Activated CD4-positive, alpha-beta memory T cell treated with anti-CD3 and anti-CD28 coated beads, Interleukin-2, amount 10 ng/mL, durations not matched to agents 7 days and 5 days (primary cell): ENCODE results near the gene POR. TPM values are rescaled to one million over a fixed set of nuclear protein-coding genes. Genes with fewer than 3 reads are reported as not detected.
A peak's percentile ranks its signal among the peaks of the same experiment; 100 is the strongest.

Experiments used
- CTCF ChIA-PET: fragments of 350-600 bp; sonication (Branson Sonifier 250); formaldehyde crosslinking; loops from one replicate; lab custom pipeline; 2021; ENCODE audit warnings: antibody characterized with exemption, inconsistent platforms; lab: Charles Lee
- POLR2A ChIA-PET: fragments of 350-600 bp; sonication (Branson Sonifier 250); formaldehyde crosslinking; loops from one replicate; lab custom pipeline; 2021; ENCODE audit warnings: antibody characterized with exemption; lab: Charles Lee
- DNase-seq: peaks from one replicate; pipeline ENCODE4 v3.0.0-alpha.2; 2020
- H3K27ac Mint-ChIP-seq: one replicate; pipeline ENCODE4 v1.8.0; 2021; ENCODE audit warnings: mild to moderate bottlenecking, mixed read lengths
- H3K27me3 Mint-ChIP-seq: one replicate; pipeline ENCODE4 v1.8.0; 2021; ENCODE audit warnings: mixed read lengths
- H3K36me3 Mint-ChIP-seq: one replicate; pipeline ENCODE4 v1.8.0; 2021; ENCODE audit warnings: low read depth, mixed read lengths
- H3K4me1 Mint-ChIP-seq: one replicate; pipeline ENCODE4 v1.8.0; 2021; ENCODE audit warnings: mixed read lengths
- H3K4me3 Mint-ChIP-seq: one replicate; pipeline ENCODE4 v1.8.0; 2021; ENCODE audit warnings: mild to moderate bottlenecking, mixed read lengths
- H3K9me3 Mint-ChIP-seq: one replicate; pipeline ENCODE4 v1.8.0; 2021; ENCODE audit warnings: mixed read lengths
- total RNA-seq, 2 experiments: library from RNA; stranded (reverse); gene quantifications; one replicate each; pipeline ENCODE4 v1.2.3, GENCODE V29; 2021

Gene POR
- total RNA-seq, 2 experiments from 2014 or later = 34.0 to 45.3 TPM

DNA sequence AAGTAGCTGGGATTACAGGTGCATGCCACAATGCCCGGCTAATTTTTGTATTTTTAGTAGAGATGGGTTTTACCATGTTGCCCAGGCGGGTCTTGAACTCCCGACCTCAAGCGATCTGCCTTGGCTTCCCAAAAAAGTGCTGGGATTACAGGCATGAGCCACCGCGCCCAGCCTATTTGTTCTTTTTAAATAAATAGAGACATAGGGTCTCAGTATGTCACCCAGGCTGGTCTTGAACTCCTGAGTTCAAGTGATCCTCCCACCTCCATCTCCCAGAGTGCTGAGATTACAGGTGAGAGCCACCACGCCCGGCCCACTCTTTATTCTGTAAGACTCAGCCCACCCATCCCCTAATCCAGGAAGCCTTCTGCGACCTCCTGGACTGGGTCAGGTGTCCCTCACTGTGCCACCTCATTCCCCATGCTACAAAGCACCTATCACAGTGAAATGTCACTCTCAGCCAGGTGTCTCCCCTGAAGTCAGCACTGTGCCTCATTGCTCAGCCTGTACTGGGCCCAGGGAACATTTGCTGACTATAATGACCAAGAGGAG, 76.7 kb downstream of the POR start:
- H3K4me3 Mint-ChIP-seq = no peak overlapping the region
- no peak for DNase-seq

DNA sequence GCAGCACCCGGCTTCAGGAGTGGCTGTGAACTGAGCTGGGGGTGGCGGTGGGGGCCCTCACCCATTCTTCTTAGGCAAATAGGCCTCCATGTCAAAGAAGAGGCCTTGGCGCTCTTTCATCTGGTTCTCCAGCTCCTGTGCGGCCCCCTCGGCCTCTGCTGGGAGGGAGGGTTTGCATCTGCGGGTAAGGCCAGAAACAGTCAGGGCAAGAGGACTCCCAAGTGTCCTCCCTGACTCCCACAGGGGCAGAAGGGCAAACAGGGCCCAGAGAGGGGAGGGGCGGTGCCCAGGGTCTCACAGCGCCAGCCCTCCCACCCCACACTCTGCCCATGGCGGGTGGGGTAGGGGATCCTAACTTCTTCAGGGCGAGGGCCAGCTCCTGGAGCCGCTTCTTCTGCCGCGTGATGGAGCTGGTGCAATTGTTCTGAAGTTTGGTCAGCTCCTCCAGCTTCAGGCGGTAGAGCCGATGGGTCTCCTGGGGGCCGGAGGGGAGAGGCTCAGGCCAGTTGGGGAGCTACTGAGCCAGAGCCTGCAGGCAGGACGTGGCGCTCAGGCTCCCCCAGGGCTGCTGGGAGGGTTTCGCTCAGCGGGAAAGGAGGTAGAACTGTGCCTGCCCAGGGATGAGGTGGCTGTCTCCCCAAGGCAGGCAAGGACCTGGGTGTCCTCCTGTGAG, 77.3 kb downstream of the POR start:
- H3K27ac Mint-ChIP-seq = no peak overlapping the region
- H3K36me3 Mint-ChIP-seq = peaks cover 20% of the 10 kb centered on the region
- H3K4me3 Mint-ChIP-seq = no peak overlapping the region
- no peak for DNase-seq
- CTCF ChIA-PET = interaction anchor here (0.6 to 1.5 kb wide), 2 partner anchors 27 to 300 kb away, joined by 4 read pairs; no protein-coding TSS in a partner anchor
- no peaks in the 10 kb centered on the region for H3K27me3 Mint-ChIP-seq
- no peaks in the 10 kb centered on the region for H3K9me3 Mint-ChIP-seq
- POLR2A ChIA-PET = interaction anchor here (1.3 to 1.6 kb wide), 3 partner anchors 16 to 56 kb away, joined by 4 to 6 read pairs (median 5); partner anchors contain the start of genes MDH2 and STYXL1
- H3K4me1 Mint-ChIP-seq = peaks cover 33% of the 10 kb centered on the region

More for the DNA sequence above, 76.7 kb downstream of the POR start:
- Mint-ChIP-seq H3K4me1 (peaks cover 27% of the 10 kb centered on the region), H3K27ac (no peak overlapping the region), H3K27me3 (no peaks in the 10 kb centered on the region), H3K36me3 (peaks cover 22% of the 10 kb centered on the region), H3K9me3 (no peaks in the 10 kb centered on the region)
- POLR2A ChIA-PET = interaction anchor here (1.3 to 1.8 kb wide), 4 partner anchors 17 to 77 kb away, joined by 4 to 6 read pairs (median 5); partner anchors contain the start of genes MDH2, POR and STYXL1
- CTCF ChIA-PET = interaction anchor here (0.6 kb wide), 1 partner anchor 300 kb away, joined by 4 read pairs; no protein-coding TSS in a partner anchor

GRCh38 chr7:75993689-75994387, 78.9 kb downstream of the POR start:
- CTCF ChIA-PET = interaction anchor here (0.5 to 1.5 kb wide), 3 partner anchors 26 to 218 kb away, joined by 3 to 5 read pairs (median 4); no protein-coding TSS in a partner anchor
- POLR2A ChIA-PET = interaction anchor here (0.7 to 2.3 kb wide), 2 partner anchors 9 to 54 kb away, joined by 3 to 12 read pairs; partner anchors contain the start of genes MDH2 and STYXL1
- no peak for DNase-seq

GRCh38 chr7:75994388-75995051, 79.6 kb downstream of the POR start, which contains the start of gene TMEM120A:
TSS of gene TMEM120A (minus strand) at chr7:75994595. CDS start at chr7:75994570, 25 bp downstream.
- peaks cover 32% of the 10 kb centered on the region for H3K36me3 Mint-ChIP-seq
- peaks cover 46% of the 10 kb centered on the region for H3K4me1 Mint-ChIP-seq
- ChIA-PET CTCF (interaction anchor here (0.5 kb wide), 1 partner anchor 37 kb away, joined by 5 read pairs; no protein-coding TSS in a partner anchor), POLR2A (interaction anchor here (0.7 to 2.3 kb wide), 3 partner anchors 9 to 54 kb away, joined by 3 to 12 read pairs (median 3); partner anchors contain the start of genes MDH2 and STYXL1)
- peak; percentile 95 for DNase-seq
- H3K4me3 Mint-ChIP-seq = peak within 1 kb of the TSS; percentile 69
- no peaks in the 10 kb centered on the region for H3K27me3 Mint-ChIP-seq
- H3K9me3 Mint-ChIP-seq = no peaks in the 10 kb centered on the region
- H3K27ac Mint-ChIP-seq = no peak within 1 kb of the TSS

More at GRCh38 chr7:75993689-75994387, 78.9 kb downstream of the POR start:
- peak overlapping the region; percentile 69 for H3K4me3 Mint-ChIP-seq
- H3K36me3 Mint-ChIP-seq = peaks cover 29% of the 10 kb centered on the region
- no peaks in the 10 kb centered on the region for H3K9me3 Mint-ChIP-seq
- H3K27ac Mint-ChIP-seq = no peak overlapping the region
- no peaks in the 10 kb centered on the region for H3K27me3 Mint-ChIP-seq
- peaks cover 43% of the 10 kb centered on the region for H3K4me1 Mint-ChIP-seq

DNA sequence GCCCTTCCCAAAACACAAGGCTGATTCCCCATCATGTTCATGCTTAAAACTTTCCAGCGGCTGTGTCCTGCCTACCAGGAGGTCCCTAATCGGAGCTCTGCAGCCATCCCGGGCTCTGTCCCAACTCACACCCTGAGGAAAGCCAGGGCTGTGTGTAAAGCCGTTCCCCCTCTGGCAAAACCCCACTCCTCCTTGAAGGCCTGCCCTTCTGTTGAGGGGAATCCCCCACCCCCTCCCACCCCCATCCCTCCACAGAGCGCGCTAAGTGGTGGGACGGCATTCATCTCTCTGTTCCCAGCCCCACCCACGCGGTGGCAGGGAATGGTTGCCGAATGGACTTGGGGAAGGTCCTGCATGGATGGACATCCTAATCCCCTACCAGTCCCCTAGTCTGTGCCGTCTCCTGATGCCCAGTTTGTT, 80.1 kb downstream of the POR start:
- ChIA-PET CTCF (no interaction called here), POLR2A (interaction anchor here (0.8 to 2.3 kb wide), 2 partner anchors 13 to 53 kb away, joined by 3 to 12 read pairs; partner anchors contain the start of genes MDH2 and STYXL1)
- Mint-ChIP-seq H3K27me3 (no peaks in the 10 kb centered on the region), H3K36me3 (peaks cover 32% of the 10 kb centered on the region), H3K27ac (no peak overlapping the region), H3K4me3 (peak overlapping the region; percentile 69), H3K4me1 (peaks cover 44% of the 10 kb centered on the region), H3K9me3 (no peaks in the 10 kb centered on the region)
- no peak for DNase-seq

DNA sequence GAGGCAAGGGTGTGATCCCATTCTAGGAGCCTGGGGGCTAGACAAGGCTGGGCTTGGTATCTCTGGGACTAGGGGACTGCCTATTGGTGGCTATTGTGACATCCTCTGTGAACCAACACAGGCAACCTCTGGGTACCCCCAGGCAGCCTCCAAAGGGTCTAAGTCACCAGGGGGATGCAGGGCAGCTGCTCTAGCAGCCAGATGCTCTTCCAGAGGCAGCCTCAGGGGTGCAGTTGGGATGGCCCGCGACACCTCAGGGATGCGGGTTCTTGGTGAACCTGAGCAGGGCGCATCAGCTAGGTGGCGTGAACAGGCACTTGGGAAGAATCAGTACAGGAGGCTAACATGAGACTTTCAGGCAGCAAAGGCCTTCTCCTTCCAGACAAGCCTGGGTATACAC, 81.0 kb downstream of the POR start:
- ChIA-PET CTCF (interaction anchor here (2.0 kb wide), 1 partner anchor 24 kb away, joined by 8 read pairs; no protein-coding TSS in a partner anchor), POLR2A (interaction anchor here (2.3 kb wide), 1 partner anchor 52 kb away, joined by 12 read pairs; the partner anchor contains the start of genes MDH2 and STYXL1)
- Mint-ChIP-seq H3K27ac (no peak overlapping the region), H3K4me1 (peaks cover 41% of the 10 kb centered on the region), H3K9me3 (no peaks in the 10 kb centered on the region), H3K36me3 (peaks cover 40% of the 10 kb centered on the region), H3K4me3 (no peak overlapping the region), H3K27me3 (no peaks in the 10 kb centered on the region)
- DNase-seq = no peak

DNA sequence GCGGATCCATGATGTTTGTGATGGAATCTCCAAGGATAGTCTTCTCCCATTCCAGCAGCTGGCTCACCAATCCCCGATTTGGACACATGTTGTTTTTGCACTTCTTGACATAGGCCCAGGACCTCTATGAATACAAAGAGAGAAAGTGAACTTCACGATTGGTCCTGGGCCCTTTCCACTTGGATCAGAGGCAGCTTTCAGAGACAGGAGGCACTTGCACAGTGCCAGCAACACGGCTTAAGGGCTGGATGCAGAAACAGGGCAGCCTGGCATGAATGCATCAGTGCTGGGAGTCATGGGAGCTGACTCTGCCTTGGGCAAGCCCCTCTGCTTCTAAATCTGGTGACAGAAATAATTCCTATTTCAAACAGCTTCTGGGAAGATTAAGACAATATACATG, 81.5 kb downstream of the POR start:
- no peak for DNase-seq
- no peak overlapping the region for H3K4me3 Mint-ChIP-seq
- H3K9me3 Mint-ChIP-seq = no peaks in the 10 kb centered on the region
- peaks cover 43% of the 10 kb centered on the region for H3K36me3 Mint-ChIP-seq
- POLR2A ChIA-PET = interaction anchor here (1.3 kb wide), 1 partner anchor 76 kb away, joined by 3 read pairs; no protein-coding TSS in a partner anchor
- H3K4me1 Mint-ChIP-seq = peaks cover 41% of the 10 kb centered on the region
- H3K27me3 Mint-ChIP-seq = no peaks in the 10 kb centered on the region
- CTCF ChIA-PET = interaction anchor here (2.0 kb wide), 1 partner anchor 23 kb away, joined by 8 read pairs; no protein-coding TSS in a partner anchor
- H3K27ac Mint-ChIP-seq = no peak overlapping the region

- DNase-seq = no peak
- Mint-ChIP-seq H3K4me1 (peaks cover 40% of the 10 kb centered on the region), H3K27ac (no peak overlapping the region), H3K27me3 (no peaks in the 10 kb centered on the region), H3K36me3 (peaks cover 50% of the 10 kb centered on the region), H3K4me3 (no peak overlapping the region), H3K9me3 (no peaks in the 10 kb centered on the region)
- ChIA-PET POLR2A (interaction anchor here (1.3 kb wide), 1 partner anchor 11 kb away, joined by 3 read pairs; no protein-coding TSS in a partner anchor), CTCF (no interaction called here)
These were observed 83.1 kb downstream of the POR start for GRCh38 chr7:75998038-75998437.

DNA sequence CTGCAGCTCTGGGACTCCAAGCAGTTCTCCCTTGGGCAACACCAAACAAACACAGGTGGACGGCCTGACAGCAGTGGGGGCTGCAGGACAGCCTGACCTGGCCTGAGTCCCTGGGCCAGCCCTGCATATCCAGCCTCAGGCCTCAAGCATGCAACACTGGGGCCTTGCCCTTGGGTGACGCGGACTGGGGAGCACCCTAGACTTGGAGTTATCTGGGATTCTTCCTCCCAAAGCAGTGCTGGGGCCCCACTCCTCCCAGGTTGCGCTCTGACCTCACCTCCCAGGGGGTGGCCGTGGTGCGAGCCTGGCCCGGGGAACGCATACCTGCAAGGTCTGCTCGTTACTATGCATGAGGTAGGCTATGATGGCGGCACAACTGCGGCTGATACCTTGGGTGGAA, 85.6 kb downstream of the POR start:
- H3K36me3 Mint-ChIP-seq = peaks cover 60% of the 10 kb centered on the region
- no peak for DNase-seq
- H3K4me1 Mint-ChIP-seq = peaks cover 29% of the 10 kb centered on the region
- no peak overlapping the region for H3K27ac Mint-ChIP-seq
- POLR2A ChIA-PET = no interaction called here
- H3K4me3 Mint-ChIP-seq = no peak overlapping the region
- CTCF ChIA-PET = no interaction called here
- H3K27me3 Mint-ChIP-seq = no peaks in the 10 kb centered on the region
- H3K9me3 Mint-ChIP-seq = no peaks in the 10 kb centered on the region

- Mint-ChIP-seq H3K27me3 (no peaks in the 10 kb centered on the region), H3K9me3 (no peaks in the 10 kb centered on the region), H3K27ac (no peak overlapping the region), H3K4me3 (no peak overlapping the region), H3K36me3 (peaks cover 50% of the 10 kb centered on the region), H3K4me1 (peaks cover 14% of the 10 kb centered on the region)
- DNase-seq = no peak
- POLR2A ChIA-PET = no interaction called here
- CTCF ChIA-PET = no interaction called here
These were observed 87.2 kb downstream of the POR start for GRCh38 chr7:76002139-76002538.

DNA sequence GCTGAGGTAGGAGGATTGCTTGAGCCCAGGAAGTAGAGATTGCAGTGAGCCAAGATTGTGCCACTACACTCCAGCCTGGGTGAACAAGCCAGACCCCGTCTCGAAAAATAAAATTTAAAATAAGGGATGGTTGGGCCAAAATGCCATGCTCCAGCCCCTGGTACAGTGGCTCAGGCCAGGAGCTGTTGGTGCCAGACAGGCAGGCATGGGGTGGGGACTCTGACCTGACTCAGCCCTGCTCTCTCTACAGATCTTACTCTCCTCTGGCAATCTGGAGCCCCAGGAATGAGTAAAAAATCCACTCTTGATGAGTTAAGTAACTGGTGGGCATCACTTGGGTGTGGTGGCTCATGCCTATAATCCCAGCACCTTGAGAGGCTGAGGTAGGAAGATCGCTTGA, 87.9 kb downstream of the POR start:
- no peak overlapping the region for H3K27ac Mint-ChIP-seq
- H3K36me3 Mint-ChIP-seq = peaks cover 44% of the 10 kb centered on the region
- peaks cover 10% of the 10 kb centered on the region for H3K4me1 Mint-ChIP-seq
- no peak for DNase-seq
- H3K4me3 Mint-ChIP-seq = no peak overlapping the region
- ChIA-PET CTCF (no interaction called here), POLR2A (no interaction called here)
- no peaks in the 10 kb centered on the region for H3K9me3 Mint-ChIP-seq
- no peaks in the 10 kb centered on the region for H3K27me3 Mint-ChIP-seq

- H3K4me3 Mint-ChIP-seq = no peak overlapping the region
- peaks cover 45% of the 10 kb centered on the region for H3K36me3 Mint-ChIP-seq
- DNase-seq = no peak
- ChIA-PET POLR2A (no interaction called here), CTCF (no interaction called here)
- peaks cover 1% of the 10 kb centered on the region for H3K27me3 Mint-ChIP-seq
- no peak overlapping the region for H3K27ac Mint-ChIP-seq
- peaks cover 13% of the 10 kb centered on the region for H3K4me1 Mint-ChIP-seq
- H3K9me3 Mint-ChIP-seq = no peaks in the 10 kb centered on the region
These were observed 88.4 kb downstream of the POR start for GRCh38 chr7:76003351-76003750.
